ENCODE results near the gene LAD1. TPM values are rescaled to one million over a fixed set of nuclear protein-coding genes. Genes with fewer than 3 reads are reported as not detected.

The LAD1 gene
- total and polyA plus RNA-seq, 9 of the 15 experiments (the other 6 are each of a cell fraction or from before 2014, with no cell fraction given) = 0.31 TPM; not detected in 8

- TF ChIP-seq ZNF354B (CRISPR knock-in tag; IDR thresholded peaks at IDR 0.05) (no peak), HLTF (IDR thresholded peaks at IDR 0.05) (no peak), POLR2AphosphoS2 (IDR thresholded peaks at IDR 0.05; ENCODE audit: low read length) (no peak), MTA3 (IDR thresholded peaks at IDR 0.05; ENCODE audit: borderline replicate concordance) (no peak), RAD21 (CRISPR knock-in tag; conservative IDR thresholded peaks at IDR 0.05 in 1 of 2, IDR thresholded peaks at IDR 0.05 in 1 of 2) (0 out of 4 replicates have a peak, but pooled peaks of 1 of the 2 experiments have one; percentile 2), POLR3G (IDR thresholded peaks at IDR 0.05; ENCODE audit: extremely low read depth, insufficient read length, insufficient replicate concordance) (no peak), CHCHD3 (CRISPR knock-in tag; IDR thresholded peaks at IDR 0.05) (no peak), ID3 (CRISPR knock-in tag; IDR thresholded peaks at IDR 0.05) (no peak), ID3 (tag; IDR thresholded peaks at IDR 0.05) (no peak), ZNF551 (CRISPR knock-in tag; IDR thresholded peaks at IDR 0.05) (no peak), NFIX (CRISPR knock-in tag; IDR thresholded peaks at IDR 0.05; ENCODE audit: low read depth) (0 out of 2 replicates have a peak, but pooled peaks have one; percentile 10), ZNF57 (CRISPR knock-in tag; IDR thresholded peaks at IDR 0.05) (no peak), ATF3 (IDR thresholded peaks at IDR 0.05) (peak; percentile 95), ATF3 (CRISPR knock-in tag; conservative IDR thresholded peaks at IDR 0.05) (no peak), CCAR2 (IDR thresholded peaks at IDR 0.05; ENCODE audit: low read depth, low read length) (no peak), ATF1 (CRISPR knock-in tag; IDR thresholded peaks at IDR 0.05) (no peak), ATF1 (tag; IDR thresholded peaks at IDR 0.05) (peak; percentile 86), ZNF316 (IDR thresholded peaks at IDR 0.05) (peak; percentile 21; the same call in 1 of the 2 replicates), ATF7 (IDR thresholded peaks at IDR 0.05) (peak; percentile 97), CHAMP1 (IDR thresholded peaks at IDR 0.05) (no peak), ZNF311 (CRISPR knock-in tag; IDR thresholded peaks at IDR 0.05) (no peak), ZFP1 (CRISPR knock-in tag; IDR thresholded peaks at IDR 0.05) (no peak), CLOCK (CRISPR knock-in tag; IDR thresholded peaks at IDR 0.05; ENCODE audit: borderline replicate concordance) (no peak), FOSL1 (tag; conservative IDR thresholded peaks at IDR 0.05) (peak; percentile 12; the same call in 1 of the 2 replicates)
- TF ChIP-seq, protein P1, sequence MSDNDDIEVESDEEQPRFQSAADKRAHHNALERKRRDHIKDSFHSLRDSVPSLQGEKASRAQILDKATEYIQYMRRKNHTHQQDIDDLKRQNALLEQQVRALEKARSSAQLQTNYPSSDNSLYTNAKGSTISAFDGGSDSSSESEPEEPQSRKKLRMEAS (CRISPR knock-in tag; IDR thresholded peaks at IDR 0.05) = no peak
Observed at GRCh38 chr1:201444792-201445191, 45.7 kb upstream of the LAD1 start (continued).

All from K562 (cell line).